GM18498 (cell line): ENCODE data around the gene ARMH3.
A peak's percentile ranks its signal among the peaks of the same experiment; 100 is the strongest.

Experiments used
- ATAC-seq: cut with Tn5 transposase; IDR thresholded peaks from one replicate; pipeline ENCODE4 v1.9.1; 2021; ENCODE audit warnings: mild to moderate bottlenecking, moderate library complexity; ENCODE audit not compliant: unreplicated experiment

The ARMH3 gene

GRCh38 chr10:101816376-101816775 lies 239.6 kb downstream of the ARMH3 start:
- ATAC-seq = no peak

GRCh38 chr10:101814466-101815071 lies 241.4 kb downstream of the ARMH3 start:
- ATAC-seq = peak; percentile 22

- no peak for ATAC-seq
Measured at GRCh38 chr10:101812606-101813005, 243.4 kb downstream of the ARMH3 start.

GRCh38 chr10:101807158-101807557 lies 248.8 kb downstream of the ARMH3 start:
- no peak for ATAC-seq

- ATAC-seq = no peak
Measured at GRCh38 chr10:101803511-101803910, 252.5 kb downstream of the ARMH3 start.

GRCh38 chr10:101797403-101798059 lies 258.4 kb downstream of the ARMH3 start:
- no peak for ATAC-seq
